SK-MEL-5 (cell line): ENCODE data around the gene SCGN. TPM values are rescaled to one million over a fixed set of nuclear protein-coding genes. Genes with fewer than 3 reads are reported as not detected.

Source experiments
- DNase-seq: peaks from one replicate; pipeline ENCODE4 v3.0.0-alpha.2; 2016; ENCODE audit warnings: low read depth, low spot score
- in situ Hi-C: cut with HindIII; loops from 2 replicates; pipeline ENCODE4 v1.10.0; 2016; ENCODE audit warnings: low sequenced_read_pairs, high pct_unique_total_duplicates, low pct_unique_long_range_greater_than_20kb
- polyA plus RNA-seq, 2 experiments: library from polyadenylated mRNA; depleted of rRNA; stranded (reverse); fragments of >200 nt; gene quantifications; 2 replicates each; pipeline ENCODE4 v1.2.3, GENCODE V29; 2015
- total RNA-seq: library from RNA; depleted of rRNA; stranded (reverse); fragments of >200 nt; shearing (Covaris generic); gene quantifications from 2 replicates; pipeline ENCODE4 v1.2.3, GENCODE V29; 2014; rRNA removed

Gene SCGN, protein sequence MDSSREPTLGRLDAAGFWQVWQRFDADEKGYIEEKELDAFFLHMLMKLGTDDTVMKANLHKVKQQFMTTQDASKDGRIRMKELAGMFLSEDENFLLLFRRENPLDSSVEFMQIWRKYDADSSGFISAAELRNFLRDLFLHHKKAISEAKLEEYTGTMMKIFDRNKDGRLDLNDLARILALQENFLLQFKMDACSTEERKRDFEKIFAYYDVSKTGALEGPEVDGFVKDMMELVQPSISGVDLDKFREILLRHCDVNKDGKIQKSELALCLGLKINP
- 0.26 TPM in 1 of 2 replicates, not detected in the other for total RNA-seq
- polyA plus RNA-seq (2015; cell fraction: cytosol; rRNA removed), result 0.15 and 0.60 TPM in 2 replicates
- polyA plus RNA-seq (2015; cell fraction: nucleus; rRNA removed), result not detected in 2 replicates

DNA sequence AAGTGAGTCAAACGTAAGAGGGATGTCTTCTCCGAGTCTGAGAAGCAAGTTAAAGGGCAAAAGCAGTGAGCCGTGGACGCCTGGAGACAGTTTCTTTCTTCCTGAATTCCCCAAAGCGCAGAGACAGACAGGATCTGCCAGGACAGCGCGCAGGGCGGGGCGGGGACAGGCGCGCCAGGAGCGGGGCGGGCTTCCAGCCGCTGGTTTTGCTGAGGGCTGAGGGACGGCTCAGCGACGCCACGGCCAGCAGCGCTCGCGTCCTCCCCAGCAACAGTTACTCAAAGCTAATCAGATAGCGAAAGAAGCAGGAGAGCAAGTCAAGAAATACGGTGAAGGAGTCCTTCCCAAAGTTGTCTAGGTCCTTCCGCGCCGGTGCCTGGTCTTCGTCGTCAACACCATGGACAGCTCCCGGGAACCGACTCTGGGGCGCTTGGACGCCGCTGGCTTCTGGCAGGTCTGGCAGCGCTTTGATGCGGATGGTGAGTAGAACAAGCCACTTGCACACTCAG, at the start of gene SCGN:
SCGN (plus strand) TSS at position 209 of the 509 bp plus-strand sequence; CDS start at position 398, 189 bp downstream.
- in situ Hi-C loops, result no loop called here
- peak; percentile 65 for DNase-seq

- in situ Hi-C loops, result no loop called here
- no peak for DNase-seq
Observed at GRCh38 chr6:25602674-25602982, 49.4 kb upstream of the SCGN start.

DNA sequence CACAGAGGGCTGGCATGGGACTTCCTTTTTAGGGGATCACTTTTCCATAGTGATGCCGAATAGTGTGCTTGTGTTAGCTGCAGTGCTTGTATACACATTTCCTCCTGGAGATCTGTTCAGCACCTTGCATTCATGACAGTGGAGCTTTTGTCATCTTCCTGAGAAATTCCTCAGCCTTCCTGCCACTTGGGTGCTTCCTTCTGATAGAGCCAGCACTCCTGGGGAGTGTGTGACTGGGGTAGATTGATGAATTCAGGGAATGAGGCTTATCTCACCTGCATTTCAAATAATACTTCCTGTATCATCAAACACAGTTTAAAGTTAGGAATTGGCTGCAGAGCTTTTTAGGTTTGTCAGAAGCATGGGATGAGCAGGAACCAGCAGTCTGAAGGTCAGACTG, 48.8 kb upstream of the SCGN start:
- DNase-seq, result no peak
- in situ Hi-C loops, result no loop called here

GRCh38 chr6:25606151-25606550, 45.9 kb upstream of the SCGN start:
- no peak for DNase-seq
- in situ Hi-C loops, result no loop called here

DNA sequence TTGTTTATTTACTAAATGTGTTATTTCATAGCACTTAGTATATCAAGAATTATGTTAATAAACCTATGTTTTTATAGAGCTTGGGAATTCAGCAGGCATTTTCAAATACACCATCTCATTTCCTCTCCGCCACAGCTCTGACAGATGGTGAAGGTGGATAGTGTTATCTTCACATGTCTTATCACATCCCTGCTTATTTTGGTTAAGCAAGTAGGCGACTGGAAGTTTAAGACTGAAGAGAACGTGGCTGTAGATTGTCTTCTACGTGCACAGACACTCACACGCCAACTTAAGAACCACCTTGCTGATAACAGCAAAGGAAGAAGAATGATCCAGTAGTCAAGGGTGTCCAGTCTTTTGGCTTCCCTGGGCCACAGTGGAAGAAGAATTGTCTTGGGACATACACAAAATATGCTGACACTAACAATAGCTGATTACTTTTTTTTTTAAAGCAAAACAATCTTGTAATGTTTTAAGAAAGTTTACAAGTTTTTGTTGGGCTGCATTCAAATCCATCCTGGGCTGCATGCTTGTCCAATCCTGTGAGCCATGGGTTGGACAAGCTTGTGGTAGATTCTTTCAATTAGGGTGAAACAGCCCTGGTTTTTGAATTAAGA, 43.3 kb upstream of the SCGN start:
- no peak for DNase-seq
- in situ Hi-C loops, result no loop called here

DNA sequence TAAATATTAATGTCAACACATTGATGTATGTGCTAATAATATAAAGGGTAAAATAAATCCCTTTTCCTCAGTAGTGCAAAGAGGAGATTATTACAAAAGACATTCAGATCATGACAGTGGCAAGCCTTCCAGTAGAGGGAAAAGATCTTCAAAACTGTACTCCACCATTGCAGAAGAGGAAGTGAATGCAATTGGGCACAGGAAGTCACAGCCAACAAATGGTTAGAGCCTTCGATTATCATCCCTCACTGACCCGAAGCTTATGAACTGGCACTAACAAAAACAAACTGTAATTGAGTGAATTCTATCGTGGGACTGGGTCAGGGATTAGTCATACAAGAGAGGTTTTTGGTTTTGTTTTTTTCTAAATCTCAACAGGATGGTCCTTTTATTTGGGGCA, 39.3 kb upstream of the SCGN start:
- DNase-seq, result no peak
- in situ Hi-C loops, result no loop called here

GRCh38 chr6:25613415-25613814, 38.6 kb upstream of the SCGN start:
- in situ Hi-C loops, result no loop called here
- no peak for DNase-seq

DNA sequence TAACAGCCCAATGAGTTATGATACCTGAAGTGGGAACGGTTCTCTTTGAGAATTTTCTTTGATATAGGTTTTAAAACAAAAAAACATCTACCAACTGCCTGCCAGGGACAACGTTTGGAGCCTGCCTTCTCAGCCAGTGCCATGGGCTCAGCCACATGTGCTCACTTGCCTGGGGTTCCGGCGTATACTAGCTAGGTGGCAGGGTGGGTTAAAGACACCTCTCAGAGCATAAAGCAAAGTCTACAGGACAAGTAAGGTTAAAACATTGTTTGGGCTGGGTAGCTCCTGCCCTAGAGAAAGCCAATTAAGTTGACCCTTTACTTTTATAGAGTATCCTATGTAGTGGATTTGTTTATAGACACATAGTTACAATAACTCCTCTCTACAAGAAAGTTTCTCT, 38.0 kb upstream of the SCGN start:
- DNase-seq, result no peak
- in situ Hi-C loops, result no loop called here

DNA sequence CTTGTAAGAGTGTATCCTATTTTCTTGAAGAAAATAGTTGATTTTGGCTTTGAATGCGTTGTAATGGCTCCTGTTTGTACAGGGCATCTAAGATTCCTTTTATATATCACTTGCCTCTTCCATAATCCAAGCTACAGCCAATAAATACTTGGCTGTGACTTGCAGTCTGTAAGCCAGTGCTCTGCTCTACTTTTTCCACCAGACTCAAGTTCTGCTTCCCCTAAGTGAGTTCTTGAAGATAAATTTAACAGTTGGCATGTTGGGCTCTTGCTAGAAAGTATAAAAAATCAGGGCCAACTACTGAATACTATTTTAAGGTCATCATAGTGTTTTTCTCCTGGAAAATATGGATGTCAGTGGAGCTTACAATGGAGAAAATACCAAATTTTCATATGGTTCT, 36.5 kb upstream of the SCGN start:
- in situ Hi-C loops, result no loop called here

GRCh38 chr6:25617997-25618396, 34.0 kb upstream of the SCGN start:
- in situ Hi-C loops, result no loop called here
- DNase-seq, result no peak

More for the DNA sequence above, 36.5 kb upstream of the SCGN start:
- DNase-seq, result no peak

DNA sequence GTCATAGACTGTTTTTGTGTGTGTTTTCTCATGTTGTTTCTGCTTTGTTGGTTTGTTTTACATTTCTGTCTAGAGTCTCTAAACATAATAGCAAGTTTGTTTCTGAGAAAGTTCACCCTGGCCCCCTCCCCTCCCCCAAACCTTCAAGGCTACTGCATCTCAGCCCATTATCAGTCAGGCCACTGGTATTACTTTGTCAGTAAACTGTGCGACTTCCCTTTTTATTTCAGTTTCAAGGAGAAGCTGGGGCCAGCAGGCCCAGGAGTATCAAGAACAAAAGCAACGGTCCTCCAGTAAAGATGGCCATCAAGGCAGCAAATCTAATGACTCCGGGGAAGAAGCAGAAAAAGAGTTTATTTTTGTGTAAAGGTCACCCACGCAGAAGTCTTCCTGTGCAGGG, 32.8 kb upstream of the SCGN start:
- DNase-seq, result no peak
- in situ Hi-C loops, result no loop called here

GRCh38 chr6:25620391-25620790, 31.6 kb upstream of the SCGN start:
- in situ Hi-C loops, result no loop called here
- no peak for DNase-seq

DNA sequence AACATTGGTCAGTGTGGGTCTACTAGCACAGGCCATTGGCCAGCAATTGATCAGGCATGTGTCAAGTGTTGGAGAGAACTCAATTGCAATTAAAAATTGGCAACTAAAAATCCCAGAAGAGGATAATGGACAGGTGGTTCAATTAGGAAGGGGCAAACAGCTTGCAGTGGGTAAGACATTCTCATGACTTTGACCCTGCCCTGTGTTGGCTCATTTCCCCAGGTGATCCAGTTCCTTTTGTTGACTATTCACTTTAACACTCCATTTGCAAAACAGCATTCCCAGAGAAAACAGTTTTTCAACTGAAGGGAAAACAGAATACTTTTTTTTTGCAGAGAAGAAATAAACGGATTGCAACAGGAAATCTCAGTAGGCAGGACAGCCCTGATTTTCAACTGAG, 28.9 kb upstream of the SCGN start:
- in situ Hi-C loops, result no loop called here

GRCh38 chr6:25623879-25624278, 28.1 kb upstream of the SCGN start:
- in situ Hi-C loops, result no loop called here
- no peak for DNase-seq

More for the DNA sequence above, 28.9 kb upstream of the SCGN start:
- no peak for DNase-seq

- DNase-seq, result no peak
- in situ Hi-C loops, result no loop called here
Observed at GRCh38 chr6:25627001-25627400, 25.0 kb upstream of the SCGN start.

DNA sequence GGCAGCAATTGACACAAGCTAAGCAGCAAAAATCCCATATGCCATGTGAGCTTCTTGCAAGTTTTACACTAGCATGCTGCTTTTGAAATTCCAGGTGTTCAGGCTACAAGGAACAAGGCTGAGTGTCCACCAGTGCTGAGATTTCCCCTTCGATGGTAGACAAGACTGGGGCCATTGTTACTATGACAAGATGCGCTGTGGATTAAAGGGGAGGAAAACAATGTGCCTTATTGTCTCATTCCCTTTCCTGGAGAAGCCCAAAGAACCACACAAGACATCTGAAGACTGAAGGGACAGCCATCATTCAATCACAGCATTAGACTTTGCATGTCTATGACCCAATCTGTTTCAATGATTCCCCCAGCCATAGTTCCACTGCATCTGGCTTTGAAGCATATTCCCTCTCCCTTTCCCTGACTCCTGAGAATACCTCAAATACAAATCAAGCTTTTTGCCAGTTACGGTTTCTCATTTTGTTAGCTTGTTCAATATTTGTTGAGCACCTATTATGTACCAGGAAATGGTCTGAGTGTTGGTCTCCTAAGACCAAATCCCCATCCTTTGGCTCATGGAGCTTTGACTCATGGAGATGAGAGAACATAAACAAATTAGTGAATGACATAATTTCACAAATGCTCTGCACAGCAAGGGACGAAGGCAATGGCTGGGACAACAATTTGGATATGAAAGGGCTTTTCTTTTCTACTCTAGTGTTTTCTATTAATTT, 23.4 kb upstream of the SCGN start:
- peak; percentile 79 for DNase-seq
- in situ Hi-C loops, result no loop called here

DNA sequence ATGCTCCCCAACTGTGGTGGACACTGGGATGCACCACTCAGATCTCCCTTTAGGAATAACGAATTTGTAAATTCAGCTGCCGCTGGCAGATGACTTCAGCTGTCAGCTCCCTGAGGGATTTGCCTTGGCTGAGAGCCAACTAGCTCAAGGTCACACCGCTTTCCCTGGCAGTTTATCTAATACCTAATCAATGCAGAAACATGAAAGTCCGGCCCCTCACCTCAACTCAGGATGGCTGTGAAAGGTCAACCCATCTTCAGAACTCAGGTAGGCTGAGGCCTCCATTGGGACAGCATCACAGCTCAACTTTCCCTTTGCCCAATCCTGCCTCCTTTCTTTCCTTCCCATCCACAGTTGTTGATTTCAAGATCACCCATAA, 22.8 kb upstream of the SCGN start:
- in situ Hi-C loops, result no loop called here

GRCh38 chr6:25630508-25631278, 21.3 kb upstream of the SCGN start:
- DNase-seq, result no peak
- in situ Hi-C loops, result no loop called here

More for the DNA sequence above, 22.8 kb upstream of the SCGN start:
- no peak for DNase-seq
